Large intestine (tissue), 3 donors: ENCODE measurements around the gene IL22RA1. TPM values are rescaled to one million over a fixed set of nuclear protein-coding genes. Genes with fewer than 3 reads are reported as not detected.

Source experiments
- DNase-seq, 2 donors: peaks; one replicate each; pipeline versions ENCODE4 v3.0.0 to v3.0.0-alpha.2; 2013
- H3K27ac ChIP-seq: one replicate; pipeline ENCODE4 v1.5.1; 2013; ENCODE audit warnings: low read length
- H3K27me3 ChIP-seq: 2 replicates; pipeline ENCODE4 v1.6.1; 2013; ENCODE audit warnings: low read length; ENCODE audit not compliant: control insufficient read depth, insufficient read depth
- H3K36me3 ChIP-seq: 2 replicates; pipeline ENCODE4 v1.6.1; 2013; ENCODE audit warnings: low read length; ENCODE audit not compliant: control insufficient read depth, insufficient read depth
- H3K4me1 ChIP-seq: one replicate; pipeline ENCODE4 v1.6.1; 2013; ENCODE audit warnings: low read length; ENCODE audit not compliant: control insufficient read depth, insufficient read depth
- H3K4me3 ChIP-seq: one replicate; pipeline ENCODE4 v1.5.1; 2013; ENCODE audit warnings: low read length
- H3K9me3 ChIP-seq: one replicate; pipeline ENCODE4 v1.6.1; 2013; ENCODE audit warnings: mild to moderate bottlenecking, low read depth, low read length, moderate library complexity; ENCODE audit not compliant: control insufficient read depth
- WGBS: methylation state at CpG from one replicate; pipeline ENCODE4 v1.1.5; 2013; ENCODE audit warnings: low lambda C conversion rate; ENCODE audit not compliant: insufficient coverage; 5-methylcytosine and 5-hydroxymethylcytosine counted together
- polyA plus RNA-seq: library from polyadenylated mRNA; unstranded; fragments of 120-200 nt; gene quantifications from one replicate; pipeline ENCODE4 v1.2.1, GENCODE V29; 2013

The IL22RA1 gene
- polyA plus RNA-seq, 1 donor = 100 TPM

DNA sequence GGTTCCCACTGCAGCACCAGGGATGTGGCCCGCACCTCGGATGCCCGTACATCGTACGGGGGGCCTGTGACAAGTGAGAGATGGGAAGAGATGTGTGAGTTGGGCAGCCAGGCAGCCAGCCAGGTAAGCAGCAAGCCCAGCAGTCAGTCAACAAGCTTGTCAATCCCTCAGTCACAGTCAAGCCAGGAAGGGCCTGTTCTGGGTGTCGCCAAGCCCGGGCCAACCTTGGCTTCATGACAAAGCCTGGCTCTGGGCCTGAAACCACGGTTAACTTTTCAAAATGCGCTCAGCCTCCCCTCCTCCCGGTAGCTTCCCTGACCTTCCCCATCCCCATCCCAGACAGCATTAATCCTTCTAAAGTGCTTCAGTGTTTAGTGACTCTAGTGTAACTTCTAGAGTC lies 62.8 kb downstream of the IL22RA1 start:
- no peaks in the 10 kb centered on the region for H3K27me3 ChIP-seq
- DNase-seq = no peak
- H3K27ac ChIP-seq = no peak overlapping the region
- H3K36me3 ChIP-seq = peaks cover 84% of the 10 kb centered on the region
- H3K4me3 ChIP-seq = no peak overlapping the region
- no CpG with 5 or more reads among the region's 10 CpGs for WGBS
- H3K9me3 ChIP-seq = no peaks in the 10 kb centered on the region
- no peaks in the 10 kb centered on the region for H3K4me1 ChIP-seq

DNA sequence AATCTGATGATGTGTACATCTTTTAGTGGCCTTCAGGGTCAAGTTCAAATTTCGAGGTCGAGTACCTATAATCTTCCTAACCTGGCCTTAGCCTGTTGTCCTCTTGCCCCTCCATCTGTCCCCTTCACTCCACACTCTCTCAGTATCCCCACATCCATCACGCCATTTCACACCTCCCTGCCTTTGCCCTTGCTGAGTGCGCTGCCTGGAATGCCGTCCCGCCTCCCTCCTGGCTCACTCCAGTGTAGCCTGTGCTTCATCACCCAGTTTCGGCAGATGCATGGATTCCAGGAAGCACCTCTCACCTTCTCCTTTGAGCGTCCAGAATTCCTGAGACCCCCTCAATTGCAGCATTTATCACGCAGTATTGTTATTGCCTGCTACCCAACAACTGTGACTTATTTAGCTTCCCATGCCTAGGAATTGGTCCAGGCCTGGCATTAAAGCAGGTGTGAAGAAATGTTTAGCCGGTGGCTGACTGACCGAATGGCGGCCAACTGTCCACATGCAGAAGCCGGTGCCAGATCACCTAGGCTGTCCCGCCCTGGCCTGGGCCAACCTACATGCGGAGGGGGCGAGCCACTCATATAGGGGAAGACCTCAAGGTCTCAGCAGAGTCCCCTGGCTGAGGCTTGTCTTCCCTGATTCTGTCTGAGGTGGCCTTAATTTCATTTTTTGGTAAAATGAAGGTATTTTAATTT lies 65.5 kb downstream of the IL22RA1 start:
- Histone ChIP-seq H3K36me3 (peaks cover 81% of the 10 kb centered on the region), H3K27ac (no peak overlapping the region), H3K4me3 (no peak overlapping the region), H3K9me3 (no peaks in the 10 kb centered on the region), H3K27me3 (no peaks in the 10 kb centered on the region), H3K4me1 (peaks cover under 1% of the 10 kb centered on the region)
- DNase-seq = no peak
- 86% methylated on average over 6 of the region's 16 CpGs for WGBS

DNA sequence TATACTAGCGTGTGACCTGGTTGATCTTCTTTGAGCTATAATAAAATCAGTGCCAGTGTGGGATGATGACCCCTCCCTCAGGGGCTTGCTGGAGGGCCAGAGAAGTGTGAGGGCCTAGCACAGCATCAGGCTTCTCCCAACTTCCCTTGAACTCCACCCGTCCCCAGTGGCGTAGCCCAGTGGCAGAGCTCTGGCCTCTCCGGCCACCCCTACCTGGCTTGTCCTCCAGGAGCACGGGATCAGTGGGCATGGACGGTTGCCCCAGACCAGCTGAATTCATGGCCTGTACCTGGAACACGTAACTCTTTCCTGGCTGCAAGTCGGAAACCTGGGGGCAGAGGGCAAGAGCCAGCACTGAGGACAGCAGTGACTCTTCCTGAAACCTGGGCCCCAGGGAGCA lies 67.0 kb downstream of the IL22RA1 start:
- WGBS = no CpG with 5 or more reads among the region's 8 CpGs
- DNase-seq = no peak
- Histone ChIP-seq H3K4me3 (no peak overlapping the region), H3K27me3 (no peaks in the 10 kb centered on the region), H3K9me3 (no peaks in the 10 kb centered on the region), H3K4me1 (peaks cover 15% of the 10 kb centered on the region), H3K36me3 (peaks cover 77% of the 10 kb centered on the region), H3K27ac (no peak overlapping the region)

DNA sequence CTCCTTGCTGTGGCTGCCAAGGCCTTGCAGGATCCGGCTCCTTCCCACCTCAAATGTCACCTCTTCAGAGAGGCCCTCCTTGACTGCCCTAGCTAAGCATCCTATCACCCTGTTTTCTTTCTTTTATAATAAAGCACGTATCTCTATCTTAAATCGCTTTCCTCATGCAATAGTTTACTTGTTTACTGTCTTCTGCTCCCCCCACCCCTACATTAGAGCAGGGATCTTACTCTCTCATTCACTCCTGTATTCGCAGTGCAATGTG lies 67.4 kb downstream of the IL22RA1 start:
- DNase-seq = no peak
- 78% methylated on average over 2 of the region's 4 CpGs for WGBS
- Histone ChIP-seq H3K36me3 (peaks cover 72% of the 10 kb centered on the region), H3K9me3 (no peaks in the 10 kb centered on the region), H3K27me3 (no peaks in the 10 kb centered on the region), H3K27ac (no peak overlapping the region), H3K4me1 (peaks cover 15% of the 10 kb centered on the region), H3K4me3 (no peak overlapping the region)

DNA sequence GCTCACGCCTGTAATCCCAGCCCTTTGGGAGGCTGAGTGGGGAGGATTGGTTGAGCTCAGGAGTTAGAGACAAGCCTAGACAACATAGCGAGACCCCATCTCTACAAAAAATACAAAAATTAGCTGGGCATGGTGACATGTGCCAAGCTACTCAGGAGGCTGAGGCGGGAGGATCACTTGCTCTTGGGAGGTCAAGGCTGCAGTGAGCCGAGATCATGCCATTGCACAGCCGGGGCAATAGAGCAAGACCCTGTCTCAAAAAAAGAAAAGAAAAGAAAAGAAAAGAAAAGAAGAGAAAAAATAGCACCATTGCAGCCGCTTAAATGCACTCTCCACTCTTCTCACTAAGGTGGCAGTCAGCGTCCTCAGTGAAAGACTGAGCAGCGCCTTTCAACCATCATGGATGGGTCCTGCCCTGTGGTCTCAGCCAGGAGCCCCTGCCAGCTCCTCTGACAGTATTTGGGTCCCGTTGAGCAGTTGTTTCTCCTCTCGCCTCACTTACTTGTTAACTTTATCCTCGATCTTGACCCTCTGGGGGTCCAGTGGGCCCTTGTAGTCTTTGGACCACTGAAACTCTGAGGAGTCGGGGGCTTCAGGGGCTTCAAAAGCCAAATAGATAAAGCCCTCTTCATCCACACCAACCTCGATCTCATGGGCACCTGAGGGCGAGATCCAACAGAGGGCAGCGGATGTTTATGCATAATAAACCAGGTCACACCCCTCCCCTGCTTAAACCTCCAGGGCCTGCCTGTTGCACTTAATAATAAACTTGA lies 67.9 kb downstream of the IL22RA1 start:
- H3K27ac ChIP-seq = no peak overlapping the region
- peaks cover 72% of the 10 kb centered on the region for H3K36me3 ChIP-seq
- no peaks in the 10 kb centered on the region for H3K9me3 ChIP-seq
- WGBS = no CpG with 5 or more reads among the region's 15 CpGs
- no peak overlapping the region for H3K4me3 ChIP-seq
- H3K27me3 ChIP-seq = no peaks in the 10 kb centered on the region
- peaks cover 15% of the 10 kb centered on the region for H3K4me1 ChIP-seq
- DNase-seq = no peak

DNA sequence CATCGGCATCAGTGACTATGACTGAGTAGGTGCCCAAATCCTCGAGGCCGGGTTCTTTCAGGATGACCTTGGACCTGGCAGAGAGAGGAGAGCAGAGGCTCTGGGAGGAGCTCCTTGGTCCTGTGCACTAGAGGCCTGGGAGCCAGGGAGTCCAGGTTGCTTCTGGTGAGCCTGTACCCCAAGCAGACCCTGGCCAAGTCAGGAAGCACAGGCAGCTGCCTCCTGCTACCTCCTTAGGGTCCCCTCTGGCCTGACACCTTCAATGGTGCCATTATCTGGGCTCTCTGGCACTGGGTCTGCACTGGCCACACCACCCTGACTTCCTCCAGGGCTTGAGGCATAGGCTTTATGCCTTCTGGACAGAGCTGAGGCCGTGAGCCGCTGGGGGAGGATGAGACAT lies 68.7 kb downstream of the IL22RA1 start:
- no CpG with 5 or more reads among the region's 5 CpGs for WGBS
- peaks cover 15% of the 10 kb centered on the region for H3K4me1 ChIP-seq
- no peak overlapping the region for H3K4me3 ChIP-seq
- no peaks in the 10 kb centered on the region for H3K9me3 ChIP-seq
- no peak for DNase-seq
- no peak overlapping the region for H3K27ac ChIP-seq
- H3K27me3 ChIP-seq = no peaks in the 10 kb centered on the region
- H3K36me3 ChIP-seq = peaks cover 64% of the 10 kb centered on the region

DNA sequence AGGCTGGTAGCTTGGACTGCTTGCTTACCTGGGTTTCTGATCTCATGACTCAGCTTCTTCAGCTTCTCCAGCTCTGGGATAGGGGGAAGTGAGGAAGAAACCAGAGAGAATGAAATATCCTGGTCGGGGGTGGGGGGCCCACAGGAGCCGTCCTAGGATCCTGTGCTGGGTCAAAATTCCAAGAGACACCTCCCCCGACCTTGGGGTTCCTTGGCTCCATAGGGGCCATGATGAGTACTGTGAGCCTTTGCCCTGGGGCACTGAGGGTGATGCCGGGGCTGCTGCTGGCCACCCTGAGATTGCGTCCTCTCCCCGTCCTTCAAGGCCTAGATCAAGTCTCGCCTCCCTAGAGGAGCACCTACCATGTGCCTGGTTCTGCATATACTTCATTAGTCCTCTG lies 71.0 kb downstream of the IL22RA1 start:
- Histone ChIP-seq H3K4me1 (peaks cover 15% of the 10 kb centered on the region), H3K27me3 (no peaks in the 10 kb centered on the region), H3K4me3 (no peak overlapping the region), H3K27ac (peak overlapping the region; percentile 78), H3K36me3 (peaks cover 56% of the 10 kb centered on the region), H3K9me3 (no peaks in the 10 kb centered on the region)
- no CpG with 5 or more reads among the region's 7 CpGs for WGBS
- peak; percentile 29 to 59 for DNase-seq

DNA sequence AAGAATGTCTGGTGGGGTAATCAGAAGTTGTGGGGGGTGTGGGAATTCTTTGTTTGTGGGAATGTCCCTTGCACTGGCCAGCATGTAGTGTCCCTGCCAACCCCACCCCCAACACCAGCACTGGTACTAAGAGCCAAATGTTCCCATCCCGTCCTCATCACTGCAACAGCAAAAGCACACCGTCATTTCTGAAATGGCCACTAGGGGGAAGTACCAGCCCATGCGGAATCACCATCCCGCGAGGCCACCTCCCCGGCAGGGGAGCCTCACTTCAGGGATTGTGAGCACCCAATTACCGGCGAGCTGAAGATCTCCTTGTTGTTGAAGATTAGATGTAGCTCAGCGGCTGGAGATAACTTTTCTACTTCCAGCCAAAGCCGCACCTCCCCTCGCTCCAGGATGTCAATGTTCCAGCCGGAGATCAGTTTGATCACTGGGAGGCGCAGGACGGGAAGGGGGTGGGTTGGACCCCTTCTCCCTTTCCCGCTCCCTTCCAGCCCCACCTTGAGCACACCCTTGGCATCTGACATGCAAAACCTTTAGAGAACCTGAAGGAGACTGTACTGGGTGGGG lies 72.0 kb downstream of the IL22RA1 start:
- peaks cover 62% of the 10 kb centered on the region for H3K36me3 ChIP-seq
- H3K4me1 ChIP-seq = peaks cover 15% of the 10 kb centered on the region
- H3K27me3 ChIP-seq = no peaks in the 10 kb centered on the region
- no peak overlapping the region for H3K4me3 ChIP-seq
- no CpG with 5 or more reads among the region's 15 CpGs for WGBS
- DNase-seq = peak; percentile 85 to 89
- H3K27ac ChIP-seq = peak overlapping the region; percentile 78
- no peaks in the 10 kb centered on the region for H3K9me3 ChIP-seq

DNA sequence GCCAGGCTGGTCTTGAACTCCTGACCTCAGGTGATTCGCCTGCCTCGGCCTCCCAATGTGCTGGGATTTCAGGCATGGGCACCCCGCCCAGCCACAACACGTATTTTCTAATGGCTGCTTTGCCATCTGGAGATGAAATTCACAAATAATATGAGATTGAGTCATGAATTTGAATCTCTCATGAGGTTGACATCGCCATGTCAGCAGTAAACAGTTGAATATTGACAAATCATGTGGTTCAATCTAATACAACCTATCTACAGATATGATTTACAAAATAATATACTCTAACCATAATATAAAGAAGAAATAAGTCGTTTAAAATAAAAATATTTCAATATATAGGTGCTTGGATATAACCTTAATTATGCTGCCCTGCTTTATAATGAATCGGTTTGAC lies 73.1 kb downstream of the IL22RA1 start:
- WGBS = 50% methylated on average over 2 of the region's 7 CpGs
- Histone ChIP-seq H3K4me3 (no peak overlapping the region), H3K9me3 (no peaks in the 10 kb centered on the region), H3K27ac (no peak overlapping the region), H3K4me1 (peaks cover 15% of the 10 kb centered on the region), H3K36me3 (peaks cover 63% of the 10 kb centered on the region), H3K27me3 (no peaks in the 10 kb centered on the region)
- no peak for DNase-seq
